Measurements from ENCODE around the gene HDAC9.

DNA sequence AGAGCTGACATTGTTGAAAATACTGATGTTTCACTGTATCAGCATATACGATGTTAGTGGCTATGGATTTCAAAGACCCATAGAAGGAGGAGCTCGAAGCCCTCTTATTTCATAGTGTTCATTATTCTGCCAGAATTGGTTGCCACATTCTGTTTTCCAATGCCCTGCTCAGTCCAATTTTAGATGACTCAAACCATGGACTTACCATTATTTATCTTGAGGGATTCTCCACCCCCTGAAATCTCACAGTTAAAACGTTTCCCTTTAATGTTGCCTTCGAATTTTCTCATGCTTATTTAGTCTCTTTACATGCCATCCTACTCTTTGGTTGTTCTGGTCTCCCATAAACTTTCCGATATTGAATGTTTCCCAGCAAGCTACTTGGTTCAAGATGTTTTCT lies 264.5 kb downstream of the HDAC9 start:
- no peak for TF ChIP-seq CTCF (IDR thresholded peaks at IDR 0.05)
- TF ChIP-seq POLR2AphosphoS5 (IDR thresholded peaks at IDR 0.05) = no peak

Measured in prostate gland (tissue), 2 donors.